OCI-LY3 (cell line): Measurements from ENCODE around the gene CHKA.

ENCODE experiments used
- CTCF ChIP-seq: fragments of 200-600, 300-600 bp; sonication (generic); IDR thresholded peaks from 2 replicates; pipeline ENCODE4 v1.5.1; 2014; ENCODE audit warnings: antibody characterized with exemption, low read length, low read depth
- EZH2phosphoT487 ChIP-seq: fragments of 200-600 bp; shearing (Covaris generic); IDR thresholded peaks from 2 replicates; pipeline ENCODE4 v1.6.1; 2018; ENCODE audit warnings: antibody characterized with exemption, mixed run types, low read depth

DNA sequence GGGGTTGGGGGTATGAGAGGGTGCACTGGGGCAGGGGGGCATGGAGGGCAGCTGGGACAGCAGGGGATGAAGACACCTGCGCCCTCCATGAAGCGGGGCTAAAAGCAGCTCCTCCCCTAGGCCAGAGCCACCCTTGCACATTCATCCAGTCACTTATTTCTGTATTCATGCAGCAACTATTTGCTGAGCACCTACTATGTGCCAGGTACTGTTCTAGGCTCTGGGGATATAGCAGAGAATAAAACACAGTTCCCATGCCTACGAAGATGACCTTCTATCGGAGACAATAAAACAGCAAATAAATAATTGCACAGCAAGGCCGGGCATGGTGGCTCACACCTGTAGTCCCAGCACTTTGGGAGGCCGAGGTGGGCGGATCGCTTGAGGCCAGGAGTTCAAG is 105.7 kb downstream of the CHKA start:
- TF ChIP-seq EZH2phosphoT487 (no peak), CTCF (no peak)
